GM19463 (cell line): Measurements from ENCODE around the gene FAM83E.

ENCODE experiments used
- ATAC-seq: cut with Tn5 transposase; IDR thresholded peaks from one replicate; pipeline ENCODE4 v1.9.1; 2021; ENCODE audit warnings: mild to moderate bottlenecking, moderate library complexity; ENCODE audit not compliant: unreplicated experiment

FAM83E gene

DNA sequence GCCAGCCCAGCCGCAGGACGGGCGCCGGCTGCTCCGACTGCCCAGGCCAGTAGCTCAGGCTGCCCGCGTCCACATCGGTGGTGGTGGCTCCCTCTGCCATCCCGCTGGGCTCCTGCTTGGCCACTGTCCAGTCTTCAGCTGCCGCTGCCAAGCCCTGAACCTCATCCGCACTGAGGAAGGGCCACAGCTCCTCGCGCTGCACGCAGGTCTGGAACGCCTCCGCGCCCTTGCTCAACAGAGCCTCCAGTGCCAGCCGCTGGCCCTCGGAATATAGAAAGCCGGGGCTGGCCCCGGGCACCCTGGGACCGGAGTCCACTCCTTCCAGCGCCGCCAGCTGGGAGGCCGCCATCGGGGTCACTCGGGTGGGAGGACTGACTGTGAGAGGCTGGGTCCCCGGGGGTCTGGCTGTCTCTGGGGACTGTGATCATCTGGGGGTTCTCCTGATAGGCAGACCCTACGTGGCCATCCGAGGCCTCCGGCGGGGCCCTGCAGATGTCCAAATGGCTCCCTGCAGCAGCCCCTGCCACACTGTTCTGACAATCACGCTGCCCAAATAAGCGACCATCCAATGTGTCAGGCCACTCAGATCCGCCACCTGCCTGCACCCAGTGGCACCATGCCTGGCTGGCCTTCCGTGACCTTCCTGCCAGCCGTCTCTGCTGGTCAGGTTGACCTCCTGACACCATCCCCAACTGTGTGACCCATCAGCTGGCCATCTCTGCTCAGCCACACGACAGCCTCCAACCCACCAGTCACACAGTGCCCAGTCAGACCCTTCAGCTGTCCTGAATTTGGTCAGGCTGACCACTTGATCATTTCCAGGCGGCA is 1.6 kb downstream of the FAM83E start:
- no peak for ATAC-seq

DNA sequence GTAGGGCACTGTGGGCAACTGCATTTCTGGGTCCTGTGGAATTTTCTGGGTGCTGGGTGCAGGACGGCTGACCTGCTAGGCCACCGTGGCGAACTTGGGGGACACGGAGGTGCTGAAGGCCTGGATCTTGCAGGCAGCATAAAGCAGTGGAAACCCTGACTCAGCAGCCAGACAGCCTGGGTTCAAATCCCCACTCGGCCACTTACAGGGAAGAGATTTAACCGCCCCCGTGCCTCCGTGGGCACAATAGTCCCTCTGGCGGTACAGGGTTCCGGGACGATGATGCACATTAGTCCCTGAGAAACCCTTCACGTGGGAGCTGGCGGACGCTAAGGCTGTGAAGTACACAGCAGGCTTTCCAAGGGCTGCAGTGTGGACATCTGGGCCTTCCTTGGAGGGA is 3.0 kb downstream of the FAM83E start:
- ATAC-seq = no peak

DNA sequence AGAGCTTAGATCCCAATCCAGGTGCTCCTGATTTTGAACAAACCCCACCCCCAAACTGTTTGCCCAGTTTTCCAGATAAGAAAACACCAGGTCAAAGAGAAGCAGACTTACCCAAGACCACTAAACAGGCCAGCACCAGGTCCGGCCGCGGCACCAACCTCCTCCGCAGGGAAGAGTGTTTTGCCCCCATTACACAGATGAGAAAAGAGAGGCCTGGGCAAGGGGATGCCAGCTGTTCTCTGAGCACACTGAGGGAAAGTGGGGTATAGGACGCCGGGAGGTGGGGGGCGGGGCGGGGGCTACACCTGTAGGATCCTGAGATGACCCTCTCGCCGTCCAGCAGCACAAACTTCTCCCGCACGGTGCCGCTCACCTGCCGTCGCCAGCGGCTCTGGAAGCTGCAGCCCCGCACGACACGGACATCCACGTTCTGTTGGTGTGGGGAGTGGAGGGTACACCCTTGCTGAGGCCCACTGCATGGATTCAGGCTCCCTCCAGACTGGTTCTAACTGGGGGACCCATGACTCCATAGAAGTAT is 5.2 kb downstream of the FAM83E start:
- no peak for ATAC-seq

GRCh38 chr19:48608798-48609263 is 6.0 kb downstream of the FAM83E start:
- ATAC-seq = no peak

DNA sequence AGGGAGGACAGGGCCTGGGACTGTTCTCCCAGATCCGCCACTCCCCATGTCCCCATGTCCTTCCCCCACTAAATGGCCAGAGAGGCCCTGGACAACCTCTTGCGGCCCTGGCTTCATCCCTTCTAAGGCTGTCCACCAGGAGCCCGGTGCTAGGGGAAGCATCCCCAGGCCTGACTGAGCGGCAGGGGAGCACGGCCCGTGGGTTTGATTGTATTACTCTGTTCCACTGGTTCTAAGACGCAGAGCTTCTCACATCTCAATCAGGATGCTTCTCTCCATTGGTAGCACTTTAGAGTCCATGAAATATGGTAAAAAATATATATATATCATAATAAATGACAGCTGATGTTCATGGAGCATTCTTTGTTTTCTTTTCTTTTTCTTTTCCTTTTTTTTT is 7.5 kb downstream of the FAM83E start:
- ATAC-seq = no peak

GRCh38 chr19:48606463-48607358 is 8.2 kb downstream of the FAM83E start, which contains the start of gene SPACA4:
Gene SPACA4 (plus strand): TSS chr19:48606742. CDS start chr19:48606979, 237 bp downstream.
- no peak for ATAC-seq

- ATAC-seq = no peak
These were observed 11.0 kb downstream of the FAM83E start for GRCh38 chr19:48603850-48604249.

- ATAC-seq = no peak
These were observed 11.4 kb downstream of the FAM83E start for GRCh38 chr19:48603449-48603848.

- no peak for ATAC-seq
These were observed 11.9 kb downstream of the FAM83E start for GRCh38 chr19:48603001-48603400.

DNA sequence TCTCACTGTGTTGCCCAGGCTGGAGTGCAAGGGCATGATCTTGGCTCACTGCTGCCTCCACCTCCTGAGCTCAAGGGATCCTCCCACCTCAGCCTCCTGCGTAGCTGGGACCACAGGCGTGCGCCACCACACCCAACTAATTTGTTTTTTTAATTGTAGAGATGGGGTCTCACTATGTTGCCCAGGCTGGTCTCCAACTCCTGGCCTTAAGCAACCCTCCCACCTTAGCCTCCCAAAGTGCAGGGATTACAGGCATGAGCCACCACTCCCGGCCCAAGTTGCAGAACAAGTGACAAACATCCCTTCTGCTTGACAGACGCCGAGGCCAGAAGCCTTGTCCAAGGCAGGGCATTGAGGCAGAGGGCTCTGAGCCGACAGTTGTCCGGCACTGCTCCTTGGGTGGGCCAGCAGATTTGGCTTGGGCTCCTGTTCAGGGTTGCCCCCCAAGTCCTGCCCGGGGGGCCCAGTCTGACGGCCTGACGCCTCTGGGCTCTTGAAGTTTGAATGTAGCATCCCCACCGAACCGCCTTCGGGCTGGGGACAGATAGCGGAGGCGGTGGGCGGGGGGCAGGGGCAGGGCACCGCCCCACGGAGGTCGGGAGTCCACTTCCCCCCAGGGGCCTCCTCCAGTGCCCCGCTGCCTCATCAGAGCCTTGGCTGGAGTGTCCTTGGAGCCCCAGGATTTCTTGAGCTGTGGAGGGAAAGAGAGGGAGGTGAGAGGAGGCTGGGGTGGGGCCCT is 14.0 kb downstream of the FAM83E start:
- ATAC-seq = no peak

GRCh38 chr19:48598996-48599700 is 15.7 kb downstream of the FAM83E start:
- no peak for ATAC-seq

DNA sequence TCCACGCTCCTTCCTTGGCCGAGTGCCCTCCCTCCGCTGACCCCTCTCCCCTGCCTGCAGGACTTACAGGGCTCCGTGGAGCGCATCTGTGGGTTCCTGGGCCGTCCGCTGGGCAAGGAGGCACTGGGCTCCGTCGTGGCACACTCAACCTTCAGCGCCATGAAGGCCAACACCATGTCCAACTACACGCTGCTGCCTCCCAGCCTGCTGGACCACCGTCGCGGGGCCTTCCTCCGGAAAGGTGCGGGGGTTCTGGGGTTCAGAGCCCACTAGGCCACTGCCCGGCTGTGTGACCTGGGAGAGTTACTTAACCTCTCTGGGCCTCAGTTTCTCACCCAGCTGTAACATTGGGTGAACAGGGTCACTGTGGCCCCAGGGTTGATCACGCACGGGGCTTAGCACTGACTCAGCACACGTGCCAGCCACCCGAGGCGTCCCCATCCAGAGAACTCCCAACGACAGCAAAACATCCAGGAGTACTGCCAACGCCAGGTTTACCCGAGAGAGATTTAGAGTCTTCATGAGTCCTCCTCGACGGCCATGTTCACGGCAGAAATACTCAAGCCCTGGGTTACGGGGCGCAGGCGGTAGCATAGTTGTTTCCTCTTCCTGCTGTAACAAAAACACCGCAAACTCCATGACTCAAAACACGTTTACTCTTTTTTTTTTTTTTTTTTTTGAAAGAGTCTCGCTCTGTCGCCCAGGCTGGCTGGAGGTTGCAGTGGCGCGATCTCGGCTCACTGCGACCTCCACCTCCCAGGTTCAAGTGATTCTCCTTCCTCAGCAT is 18.0 kb downstream of the FAM83E start:
- no peak for ATAC-seq

GRCh38 chr19:48596237-48596636 is 18.6 kb downstream of the FAM83E start:
- no peak for ATAC-seq

GRCh38 chr19:48595833-48596232 is 19.0 kb downstream of the FAM83E start:
- ATAC-seq = no peak

DNA sequence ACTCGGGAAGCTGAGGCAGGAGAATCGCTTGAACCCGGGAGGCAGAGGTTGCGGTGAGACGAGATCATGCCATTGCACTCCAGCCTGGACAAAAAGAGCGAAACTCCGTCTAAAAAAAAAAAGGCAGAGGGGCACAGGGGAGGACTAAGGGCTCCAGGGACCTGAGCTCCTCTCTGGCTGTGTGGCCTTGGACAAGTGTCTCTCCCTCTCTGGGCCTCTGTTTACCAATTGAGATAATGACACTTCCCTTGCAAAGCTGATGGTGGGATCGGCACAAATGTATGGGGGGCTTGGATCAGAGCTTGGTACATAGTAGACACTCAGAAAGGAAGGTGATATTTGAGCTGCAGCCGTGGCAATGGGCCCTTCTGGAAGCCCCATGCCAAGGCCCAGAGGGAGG is 19.7 kb downstream of the FAM83E start:
- no peak for ATAC-seq

DNA sequence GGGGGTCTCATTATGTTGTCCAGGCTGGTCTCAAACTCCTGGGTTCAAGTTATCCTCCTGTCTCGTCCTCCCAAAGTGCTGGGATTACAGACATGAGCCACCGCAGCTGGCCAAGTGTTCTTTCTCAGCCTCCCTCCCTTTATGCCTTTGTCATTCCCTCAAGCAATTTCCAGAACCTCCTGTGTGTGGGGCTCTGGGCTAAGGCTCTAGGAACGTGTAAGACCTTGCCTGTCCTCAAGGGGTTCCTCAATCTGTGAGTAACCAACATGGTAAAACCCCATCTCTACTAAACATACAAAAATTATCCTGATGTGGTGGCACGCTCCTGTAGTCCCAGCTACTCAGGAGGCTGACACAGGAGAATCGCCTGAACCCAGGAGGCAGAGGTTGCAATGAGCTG is 23.9 kb downstream of the FAM83E start:
- no peak for ATAC-seq

DNA sequence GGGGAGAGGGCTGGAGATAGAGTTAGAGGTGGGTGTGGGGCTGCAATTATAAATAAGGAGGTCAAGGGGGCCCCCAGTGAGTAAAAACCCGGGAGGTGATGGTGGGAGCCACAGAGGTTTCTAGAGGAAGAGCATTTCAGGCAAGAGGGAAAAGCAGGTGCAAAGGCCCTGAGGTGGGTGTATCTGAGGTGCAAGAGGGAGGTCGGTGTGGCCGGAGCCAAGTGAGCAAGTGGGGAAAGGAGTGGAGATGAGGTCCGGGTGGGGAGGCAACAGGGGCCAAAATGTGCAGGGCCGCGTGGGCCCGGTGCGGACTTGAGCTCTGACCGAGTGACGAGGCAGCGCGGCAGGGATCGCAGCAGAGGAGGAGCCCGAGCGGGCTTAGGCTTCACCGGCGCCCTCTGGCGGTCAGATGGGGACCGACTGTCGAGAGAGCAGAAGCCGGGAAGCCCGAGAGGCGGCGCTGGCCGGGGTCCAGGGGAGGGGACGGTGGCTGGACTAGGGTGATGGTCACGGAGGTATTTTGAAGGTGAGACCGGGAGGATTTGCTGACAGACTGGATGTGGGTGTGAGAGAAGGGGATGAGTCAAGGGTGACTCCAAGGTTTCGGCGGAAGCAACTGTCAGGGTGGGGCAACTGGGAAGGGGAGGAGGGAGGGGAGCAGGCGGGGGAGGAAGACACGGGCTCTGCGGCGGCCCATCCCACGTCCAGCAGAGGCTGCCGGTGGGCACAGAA is 26.0 kb downstream of the FAM83E start:
- ATAC-seq = no peak

DNA sequence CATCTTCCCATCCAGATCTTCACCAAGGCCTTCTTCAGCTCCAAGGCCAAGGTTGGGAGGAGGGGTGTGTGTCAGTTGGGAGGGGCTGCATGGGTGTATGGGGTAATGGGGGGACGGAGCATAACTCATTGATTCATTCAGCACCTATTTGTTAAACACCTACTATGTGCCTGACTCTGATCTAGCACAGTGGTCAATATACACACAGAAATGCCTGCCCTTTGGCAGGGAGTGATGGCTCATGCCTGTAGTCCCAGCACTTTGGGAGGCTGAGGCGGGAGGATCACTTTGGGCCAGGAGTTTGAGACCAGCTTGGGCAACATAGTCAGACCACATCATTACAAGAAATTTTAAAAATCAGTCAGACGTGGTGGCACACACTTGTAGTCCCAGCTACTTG is 27.5 kb downstream of the FAM83E start:
- no peak for ATAC-seq

- no peak for ATAC-seq
These were observed 32.7 kb downstream of the FAM83E start for GRCh38 chr19:48582168-48582567.
